Fibroblast of mammary gland (primary cell): ENCODE data around the gene COPS3.

Experiments used
- DNase-seq: peaks from one replicate; pipeline ENCODE4 v3.0.0-alpha.2; 2010; ENCODE audit warnings: low read depth
- H3K4me3 ChIP-seq: 2 replicates; pipeline ENCODE4 v1.5.1; 2011; ENCODE audit warnings: low read depth, mild to moderate bottlenecking, low read length, moderate library complexity; ENCODE audit not compliant: control insufficient read depth
- CTCF ChIP-seq: conservative IDR thresholded peaks from 2 replicates; pipeline ENCODE4 v1.5.1; 2011; ENCODE audit warnings: low read depth, low read length, inconsistent platforms; ENCODE audit not compliant: control insufficient read depth, insufficient read depth

The COPS3 gene

GRCh38 chr17:17226451-17227265 is 54.4 kb downstream of the COPS3 start:
- DNase-seq = no peak
- TF ChIP-seq CTCF = no peak
- no peak overlapping the region for H3K4me3 ChIP-seq

GRCh38 chr17:17225901-17226300 is 55.1 kb downstream of the COPS3 start:
- TF ChIP-seq CTCF = no peak
- no peak overlapping the region for H3K4me3 ChIP-seq
- DNase-seq = no peak

- TF ChIP-seq CTCF = no peak
- no peak overlapping the region for H3K4me3 ChIP-seq
- DNase-seq = no peak
Observed at GRCh38 chr17:17224137-17224536, 56.9 kb downstream of the COPS3 start.

- TF ChIP-seq CTCF = no peak
- DNase-seq = no peak
- H3K4me3 ChIP-seq = no peak overlapping the region
Observed at GRCh38 chr17:17223736-17224135, 57.3 kb downstream of the COPS3 start.

- no peak overlapping the region for H3K4me3 ChIP-seq
- TF ChIP-seq CTCF = no peak
- no peak for DNase-seq
Observed at GRCh38 chr17:17221329-17221728, 59.7 kb downstream of the COPS3 start.

- TF ChIP-seq CTCF = no peak
- DNase-seq = no peak
- no peak overlapping the region for H3K4me3 ChIP-seq
Observed at GRCh38 chr17:17220529-17220928, 60.5 kb downstream of the COPS3 start.
